Measurements from ENCODE around the gene RANBP17.

Gene RANBP17

DNA sequence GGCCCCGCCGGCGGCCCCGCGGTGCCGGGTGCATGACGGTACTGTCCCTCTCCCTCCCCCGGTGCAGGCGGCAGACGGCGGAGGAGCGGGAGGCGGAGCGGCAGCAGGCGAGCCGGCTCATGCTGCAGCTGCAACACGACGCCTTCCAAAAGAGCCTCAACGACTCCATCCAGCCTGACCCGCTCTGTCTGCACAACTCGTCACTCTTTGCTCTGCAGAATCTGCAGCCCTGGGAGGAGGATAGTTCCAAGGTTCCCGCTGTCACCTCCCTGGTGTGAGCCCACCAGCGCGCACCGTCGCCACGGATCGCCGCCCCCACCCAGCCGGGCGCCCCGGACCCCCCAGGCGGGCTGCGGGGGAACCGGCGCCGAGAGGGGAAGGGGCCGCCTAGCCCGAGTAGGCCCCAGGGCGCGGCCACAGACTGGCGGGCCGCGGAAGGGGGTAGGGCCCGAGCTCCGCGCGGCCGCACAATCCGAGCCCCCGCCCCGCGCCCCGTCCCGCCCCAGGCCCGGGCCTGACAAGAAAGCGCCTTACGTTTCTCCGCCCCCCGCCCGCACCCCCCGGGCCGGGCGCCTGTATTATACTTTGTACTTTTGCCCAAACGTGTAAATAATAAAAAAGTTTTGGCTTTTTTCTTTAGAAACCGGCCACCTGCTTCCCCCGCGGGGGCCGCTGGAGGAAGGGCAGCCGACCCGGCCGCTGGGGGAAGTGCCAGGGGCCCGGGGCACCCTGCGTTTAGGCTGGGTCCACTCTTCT lies 449.7 kb downstream of the RANBP17 start:
- no peaks in the 10 kb centered on the region for H4K20me1 ChIP-seq (ENCODE audit: control insufficient read depth, insufficient read depth, low read depth, low read length)
- no peak overlapping the region for H3K27ac ChIP-seq (ENCODE audit: low read depth, low read length)
- TF ChIP-seq EZH2phosphoT487 (IDR thresholded peaks at IDR 0.05; ENCODE audit: borderline replicate concordance, low read length): no peak
- TF ChIP-seq, protein P1, sequence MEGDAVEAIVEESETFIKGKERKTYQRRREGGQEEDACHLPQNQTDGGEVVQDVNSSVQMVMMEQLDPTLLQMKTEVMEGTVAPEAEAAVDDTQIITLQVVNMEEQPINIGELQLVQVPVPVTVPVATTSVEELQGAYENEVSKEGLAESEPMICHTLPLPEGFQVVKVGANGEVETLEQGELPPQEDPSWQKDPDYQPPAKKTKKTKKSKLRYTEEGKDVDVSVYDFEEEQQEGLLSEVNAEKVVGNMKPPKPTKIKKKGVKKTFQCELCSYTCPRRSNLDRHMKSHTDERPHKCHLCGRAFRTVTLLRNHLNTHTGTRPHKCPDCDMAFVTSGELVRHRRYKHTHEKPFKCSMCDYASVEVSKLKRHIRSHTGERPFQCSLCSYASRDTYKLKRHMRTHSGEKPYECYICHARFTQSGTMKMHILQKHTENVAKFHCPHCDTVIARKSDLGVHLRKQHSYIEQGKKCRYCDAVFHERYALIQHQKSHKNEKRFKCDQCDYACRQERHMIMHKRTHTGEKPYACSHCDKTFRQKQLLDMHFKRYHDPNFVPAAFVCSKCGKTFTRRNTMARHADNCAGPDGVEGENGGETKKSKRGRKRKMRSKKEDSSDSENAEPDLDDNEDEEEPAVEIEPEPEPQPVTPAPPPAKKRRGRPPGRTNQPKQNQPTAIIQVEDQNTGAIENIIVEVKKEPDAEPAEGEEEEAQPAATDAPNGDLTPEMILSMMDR (IDR thresholded peaks at IDR 0.05; ENCODE audit: low read depth, low read length, poor library complexity, severe bottlenecking): no peak
- H3K79me2 ChIP-seq (ENCODE audit: control insufficient read depth, low read length): no peaks in the 10 kb centered on the region
- H3K4me2 ChIP-seq (ENCODE audit: low read length): no peak overlapping the region
- no peaks in the 10 kb centered on the region for H3K36me3 ChIP-seq (ENCODE audit: control insufficient read depth, low read length)
- H3K9me3 ChIP-seq (ENCODE audit: control insufficient read depth, insufficient read depth, low read length): peaks cover 5% of the 10 kb centered on the region; the same call in 1 of the 2 replicates
- H3K4me1 ChIP-seq (ENCODE audit: control insufficient read depth, low read length): no peaks in the 10 kb centered on the region
- no peak overlapping the region for H3K4me3 ChIP-seq (ENCODE audit: low read length)
- H3F3A ChIP-seq (ENCODE audit: control insufficient read depth, insufficient read depth): no peaks in the 10 kb centered on the region
- no peaks in the 10 kb centered on the region for H3K9me2 ChIP-seq (replicated peaks; ENCODE audit: control insufficient read depth, low read length)
- H3K27me3 ChIP-seq (ENCODE audit: control insufficient read depth, low read length): no peaks in the 10 kb centered on the region; the same call in 1 of the 2 replicates

DNA sequence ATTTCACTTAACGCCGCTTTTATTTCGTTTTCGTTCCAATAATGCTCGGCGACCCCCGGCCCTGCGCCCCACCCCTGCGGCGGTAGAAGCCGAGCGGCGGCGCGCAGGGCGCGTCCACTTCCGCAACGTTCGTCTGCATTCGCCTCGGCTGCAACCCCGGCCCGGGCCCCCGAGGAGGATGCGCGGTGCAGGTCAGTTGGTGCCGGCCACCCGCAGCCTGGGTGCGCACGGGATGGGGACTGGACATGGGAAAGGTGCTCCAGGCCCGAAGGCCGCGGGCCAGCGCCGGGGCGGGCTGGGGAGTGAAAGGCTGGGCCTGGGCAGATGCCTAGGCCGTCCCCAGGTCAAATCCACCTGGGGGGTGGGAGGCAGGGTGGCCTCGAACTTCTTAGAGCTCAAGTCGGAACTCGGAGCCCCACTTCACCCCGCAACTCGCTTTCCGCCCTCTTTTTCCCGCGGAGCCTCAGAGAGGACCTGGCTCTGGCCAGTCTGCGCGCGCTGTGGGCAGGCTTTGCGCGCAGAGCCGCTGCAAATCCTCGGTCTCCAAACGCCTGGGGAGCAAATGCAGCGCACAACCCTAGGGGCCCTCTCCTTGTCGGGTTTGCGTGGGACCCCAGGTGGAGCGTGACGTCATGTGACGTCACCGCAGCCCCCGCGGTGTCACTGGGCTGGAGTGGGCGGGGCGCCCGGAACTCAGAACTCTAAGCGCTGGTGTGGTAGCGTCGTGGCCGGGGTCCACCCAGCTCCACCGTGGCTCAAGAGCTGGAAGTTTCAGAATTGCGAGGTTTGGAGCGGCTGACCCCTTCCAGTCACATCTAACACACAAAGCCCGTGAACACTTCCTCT lies 450.5 kb downstream of the RANBP17 start:
- no peaks in the 10 kb centered on the region for H3K79me2 ChIP-seq (ENCODE audit: control insufficient read depth, low read length)
- H3K36me3 ChIP-seq (ENCODE audit: control insufficient read depth, low read length): no peaks in the 10 kb centered on the region
- no peaks in the 10 kb centered on the region for H3K9me2 ChIP-seq (replicated peaks; ENCODE audit: control insufficient read depth, low read length)
- H3K4me3 ChIP-seq (ENCODE audit: low read length): no peak overlapping the region
- H3K4me2 ChIP-seq (ENCODE audit: low read length): no peak overlapping the region
- TF ChIP-seq EZH2phosphoT487 (IDR thresholded peaks at IDR 0.05; ENCODE audit: borderline replicate concordance, low read length): no peak
- TF ChIP-seq, protein P1 (IDR thresholded peaks at IDR 0.05; ENCODE audit: low read depth, low read length, poor library complexity, severe bottlenecking): no peak
- H3F3A ChIP-seq (ENCODE audit: control insufficient read depth, insufficient read depth): no peaks in the 10 kb centered on the region
- no peaks in the 10 kb centered on the region for H3K4me1 ChIP-seq (ENCODE audit: control insufficient read depth, low read length)
- no peaks in the 10 kb centered on the region for H4K20me1 ChIP-seq (ENCODE audit: control insufficient read depth, insufficient read depth, low read depth, low read length)
- H3K27me3 ChIP-seq (ENCODE audit: control insufficient read depth, low read length): no peaks in the 10 kb centered on the region
- no peak overlapping the region for H3K27ac ChIP-seq (ENCODE audit: low read depth, low read length)
- H3K9me3 ChIP-seq (ENCODE audit: control insufficient read depth, insufficient read depth, low read length): peaks cover 5% of the 10 kb centered on the region; the same call in 1 of the 2 replicates

DNA sequence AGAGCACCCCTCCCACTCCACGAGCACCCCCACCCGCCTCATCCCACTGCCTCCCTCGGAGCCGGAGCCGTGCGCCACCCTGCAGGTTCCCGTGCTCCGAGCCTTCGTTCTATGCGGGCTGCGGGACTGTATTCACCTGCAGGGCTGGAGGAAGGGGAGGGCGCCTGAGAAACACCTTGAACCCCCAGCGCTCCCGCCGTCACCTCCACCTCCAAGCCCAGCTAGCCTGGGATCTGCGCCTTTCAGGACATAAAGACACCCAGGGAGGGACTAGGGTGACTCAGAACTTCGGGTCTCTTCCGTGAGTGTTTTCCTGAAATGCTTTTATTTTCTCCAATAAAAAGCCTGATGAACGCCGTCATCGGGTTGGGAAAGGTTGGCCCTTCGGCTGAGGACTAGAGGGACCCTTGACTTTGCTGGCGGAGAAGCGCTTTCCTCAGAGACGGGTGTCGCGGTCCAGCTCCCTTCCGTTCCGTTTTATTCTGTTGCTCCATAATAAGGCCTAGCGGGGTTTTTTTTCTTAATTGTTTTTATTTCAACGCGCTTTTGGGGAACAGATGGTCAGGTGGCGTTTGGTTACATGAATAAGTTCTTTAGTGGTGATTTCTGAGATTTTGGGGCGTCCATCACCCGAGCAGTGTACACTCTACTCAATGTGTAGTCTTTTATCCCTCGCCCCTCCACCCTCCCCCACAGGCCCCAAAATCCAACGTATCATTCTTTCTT lies 451.8 kb downstream of the RANBP17 start:
- H3K36me3 ChIP-seq (ENCODE audit: control insufficient read depth, low read length): no peaks in the 10 kb centered on the region
- no peaks in the 10 kb centered on the region for H4K20me1 ChIP-seq (ENCODE audit: control insufficient read depth, insufficient read depth, low read depth, low read length)
- H3K27ac ChIP-seq (ENCODE audit: low read depth, low read length): no peak overlapping the region
- no peak overlapping the region for H3K4me3 ChIP-seq (ENCODE audit: low read length)
- H3K9me3 ChIP-seq (ENCODE audit: control insufficient read depth, insufficient read depth, low read length): peaks cover 5% of the 10 kb centered on the region; the same call in 1 of the 2 replicates
- H3K79me2 ChIP-seq (ENCODE audit: control insufficient read depth, low read length): no peaks in the 10 kb centered on the region
- no peaks in the 10 kb centered on the region for H3K9me2 ChIP-seq (replicated peaks; ENCODE audit: control insufficient read depth, low read length)
- H3K4me1 ChIP-seq (ENCODE audit: control insufficient read depth, low read length): no peaks in the 10 kb centered on the region
- no peaks in the 10 kb centered on the region for H3K27me3 ChIP-seq (ENCODE audit: control insufficient read depth, low read length)
- TF ChIP-seq EZH2phosphoT487 (IDR thresholded peaks at IDR 0.05; ENCODE audit: borderline replicate concordance, low read length): no peak
- TF ChIP-seq, protein P1 (IDR thresholded peaks at IDR 0.05; ENCODE audit: low read depth, low read length, poor library complexity, severe bottlenecking): no peak
- H3F3A ChIP-seq (ENCODE audit: control insufficient read depth, insufficient read depth): no peaks in the 10 kb centered on the region
- no peak overlapping the region for H3K4me2 ChIP-seq (ENCODE audit: low read length)

Data from DOHH2 (cell line).